Gastrocnemius medialis (tissue), 4 donors: ENCODE results near the gene ITPK1. TPM values are rescaled to one million over a fixed set of nuclear protein-coding genes. Genes with fewer than 3 reads are reported as not detected.

Experiments
- ATAC-seq, 2 donors: fragments of 150-250 bp; one replicate each; pipeline ENCODE4 v1.9.1; 2016
- DNase-seq, 2 donors: peaks; one replicate each; pipeline ENCODE4 v3.0.0-alpha.2; 2019
- H3K27ac ChIP-seq, 4 donors: fragments of 200-600 bp; sonication (generic); 1 replicate in 1 of 4; 2 replicates in 3 of 4; pipeline ENCODE4 v1.5.1; 2016 to 2018; ENCODE audit warnings: mild to moderate bottlenecking in 2 of 4, moderate library complexity in 1 of 4
- H3K27me3 ChIP-seq, 3 donors: fragments of 200-600 bp; sonication (generic) in 2 of 3; 1 replicate in 1 of 3; 2 replicates in 2 of 3; pipeline versions ENCODE4 v1.5.1 to v1.6.0; 2016 to 2019; ENCODE audit warnings: mild to moderate bottlenecking in 1 of 3, moderate library complexity in 1 of 3
- H3K36me3 ChIP-seq, 2 donors: fragments of 200-600 bp; sonication (generic) in 1 of 2; one replicate each; pipeline ENCODE4 v1.5.1; 2017 to 2018
- H3K4me1 ChIP-seq, 2 donors: fragments of 200-600 bp; sonication (generic) in 1 of 2; one replicate each; pipeline ENCODE4 v1.5.1; 2016 to 2017; ENCODE audit warnings: mild to moderate bottlenecking in 2 of 2
- H3K4me3 ChIP-seq, 4 donors: fragments of 200-600 bp; sonication (generic) in 3 of 4; 1 replicate in 1 of 4; 2 replicates in 3 of 4; pipeline ENCODE4 v1.5.1; 2016 to 2019; ENCODE audit warnings: mild to moderate bottlenecking in 2 of 4
- H3K9me3 ChIP-seq, 3 donors: fragments of 200-600 bp; sonication (generic) in 2 of 3; 1 replicate in 1 of 3; 2 replicates in 2 of 3; pipeline ENCODE4 v1.5.1; 2016 to 2019
- POLR2A ChIP-seq, 2 donors: fragments of 450-650 bp; IDR thresholded peaks; one replicate each; pipeline ENCODE4 v1.6.1; 2017; ENCODE audit warnings: antibody characterized with exemption in 2 of 2, mild to moderate bottlenecking in 2 of 2, moderate library complexity in 2 of 2
- in situ Hi-C, 4 donors: fragments of 200-750 bp; cut with MboI; loops; one replicate each; pipeline versions ENCODE4 v1.15.0 to v1.8.0; 2017; ENCODE audit warnings: low sequenced_read_pairs in 4 of 4
- intact Hi-C: fragments of 100-400 bp; cut with DNase I; formaldehyde crosslinking; loops from one replicate; pipeline ENCODE4 v1.15.1; 2023; ENCODE audit warnings: low total_unique reads
- total RNA-seq, 4 donors: library from RNA; depleted of rRNA; stranded (reverse); fragments of >200 nt; gene quantifications; one replicate each; pipeline versions ENCODE4 v1.1.0 to v1.2.3, GENCODE V29; 2016
- TF ChIP-seq, protein P1 (sequence below), 5 experiments: fragments of 450-650 bp in 3 of 5; fragments of 200-600 bp in 2 of 5; sonication (generic) in 2 of 5; IDR thresholded peaks in 4 of 5; conservative IDR thresholded peaks in 1 of 5; 1 replicate in 4 of 5; 2 replicates in 1 of 5; pipeline ENCODE4 v1.5.1; 2016 to 2019; ENCODE audit warnings: antibody characterized with exemption in 5 of 5, mild to moderate bottlenecking in 3 of 5, moderate library complexity in 3 of 5

The ITPK1 gene
- total RNA-seq, 4 donors from 2014 or later, result 49.7 to 80.1 (median 53.6) TPM

DNA sequence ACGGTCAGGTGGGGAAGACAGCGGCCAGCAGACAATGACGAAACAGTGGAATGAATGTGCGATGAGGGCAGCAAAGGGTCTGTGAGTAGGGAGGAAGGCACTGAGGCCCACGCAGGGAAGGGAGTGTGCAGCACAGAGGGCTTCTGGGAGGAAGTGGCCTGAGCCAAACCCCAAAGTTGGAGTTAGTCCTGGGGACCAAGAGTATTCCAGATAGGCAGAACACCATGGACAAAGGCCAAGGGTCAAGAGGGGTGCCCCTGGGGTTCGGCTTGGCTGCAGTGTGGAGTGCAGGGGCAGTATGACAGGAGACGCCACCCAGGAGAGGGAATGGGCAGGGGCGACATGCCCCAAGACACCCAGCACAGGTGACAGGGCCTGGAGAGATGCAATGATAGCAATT, 134.0 kb downstream of the ITPK1 start:
- intact Hi-C loops, result no loop called here

DNA sequence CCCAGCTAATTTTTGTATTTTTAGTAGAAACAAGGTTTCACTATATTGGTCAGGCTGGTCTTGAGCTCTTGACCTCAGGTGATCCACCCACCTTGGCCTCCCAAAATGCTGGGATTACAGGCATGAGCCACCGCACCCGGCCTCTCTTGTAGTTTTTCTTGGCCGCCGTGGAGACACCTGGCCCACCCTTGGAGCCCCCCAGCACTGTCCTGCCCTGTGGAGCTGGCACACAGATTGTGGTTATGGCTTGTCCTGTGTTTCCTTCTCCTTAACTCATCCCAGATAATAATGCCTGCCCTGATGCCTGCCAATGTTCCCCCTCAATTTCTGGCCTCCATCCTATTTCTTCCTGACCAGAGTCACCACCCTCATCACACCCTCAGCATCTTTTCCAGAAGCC, 134.9 kb downstream of the ITPK1 start:
- in situ Hi-C loops, result no loop called here

More for the DNA sequence above, 134.0 kb downstream of the ITPK1 start:
- Histone ChIP-seq H3K4me3 (no peak overlapping the region), H3K36me3 (peaks cover 0 to 5% of the 10 kb centered on the region in 2 donors), H3K9me3 (peaks cover 0 to 6% (median 0%) of the 10 kb centered on the region in 3 donors), H3K27me3 (no peaks in the 10 kb centered on the region), H3K4me1 (peaks cover 4 to 8% of the 10 kb centered on the region in 2 donors), H3K27ac (no peak overlapping the region)
- DNase-seq, result no peak
- TF ChIP-seq, protein P1, sequence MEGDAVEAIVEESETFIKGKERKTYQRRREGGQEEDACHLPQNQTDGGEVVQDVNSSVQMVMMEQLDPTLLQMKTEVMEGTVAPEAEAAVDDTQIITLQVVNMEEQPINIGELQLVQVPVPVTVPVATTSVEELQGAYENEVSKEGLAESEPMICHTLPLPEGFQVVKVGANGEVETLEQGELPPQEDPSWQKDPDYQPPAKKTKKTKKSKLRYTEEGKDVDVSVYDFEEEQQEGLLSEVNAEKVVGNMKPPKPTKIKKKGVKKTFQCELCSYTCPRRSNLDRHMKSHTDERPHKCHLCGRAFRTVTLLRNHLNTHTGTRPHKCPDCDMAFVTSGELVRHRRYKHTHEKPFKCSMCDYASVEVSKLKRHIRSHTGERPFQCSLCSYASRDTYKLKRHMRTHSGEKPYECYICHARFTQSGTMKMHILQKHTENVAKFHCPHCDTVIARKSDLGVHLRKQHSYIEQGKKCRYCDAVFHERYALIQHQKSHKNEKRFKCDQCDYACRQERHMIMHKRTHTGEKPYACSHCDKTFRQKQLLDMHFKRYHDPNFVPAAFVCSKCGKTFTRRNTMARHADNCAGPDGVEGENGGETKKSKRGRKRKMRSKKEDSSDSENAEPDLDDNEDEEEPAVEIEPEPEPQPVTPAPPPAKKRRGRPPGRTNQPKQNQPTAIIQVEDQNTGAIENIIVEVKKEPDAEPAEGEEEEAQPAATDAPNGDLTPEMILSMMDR (IDR thresholded peaks at IDR 0.05 in 4 of 5, conservative IDR thresholded peaks at IDR 0.05 in 1 of 5), result no peak
- TF ChIP-seq POLR2A (IDR thresholded peaks at IDR 0.05), result no peak
- no peak for ATAC-seq
- in situ Hi-C loops, result no loop called here

DNA sequence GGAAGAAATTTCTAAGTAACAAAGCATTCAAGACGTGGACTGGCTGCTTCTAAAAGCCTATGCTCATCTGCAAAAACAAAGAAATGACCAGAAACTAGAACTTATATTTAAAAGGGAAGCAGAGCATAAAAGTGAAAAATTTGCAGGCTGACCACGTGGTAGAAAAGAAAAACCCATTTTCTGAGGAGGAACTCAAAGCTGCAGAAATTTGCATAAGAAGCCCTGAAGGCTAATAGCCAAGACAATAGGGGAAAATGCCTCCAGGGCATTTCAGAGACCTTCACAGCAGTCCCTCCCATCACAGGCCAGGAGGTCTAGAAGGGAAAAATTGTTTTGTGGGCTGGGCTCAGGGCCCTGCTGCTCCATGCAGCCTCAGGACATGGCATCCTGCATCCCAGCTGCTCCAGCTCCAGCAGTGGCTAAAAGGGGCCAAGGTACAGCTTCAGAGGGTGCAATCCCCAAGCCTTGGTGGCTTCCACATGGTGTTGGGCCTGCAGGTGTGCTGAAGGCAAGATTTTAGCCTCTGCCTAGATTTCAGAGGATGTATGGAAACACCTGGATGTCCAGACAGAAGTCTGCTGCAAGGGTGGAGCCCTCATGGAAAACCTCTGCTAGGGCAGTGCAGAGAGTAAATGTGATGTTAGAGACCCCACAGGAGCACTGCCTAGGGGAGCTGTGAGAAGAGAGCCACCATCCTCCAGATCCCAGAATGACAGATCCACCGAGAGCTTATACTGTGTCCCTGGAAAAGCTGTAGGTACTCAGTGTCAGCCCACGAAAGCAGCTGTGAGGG, 137.3 kb downstream of the ITPK1 start:
- intact Hi-C loops, result no loop called here
- Histone ChIP-seq H3K4me1 (no peaks in the 10 kb centered on the region), H3K9me3 (peaks cover 0 to 6% (median 0%) of the 10 kb centered on the region in 3 donors), H3K27me3 (no peaks in the 10 kb centered on the region), H3K4me3 (no peak overlapping the region), H3K27ac (no peak overlapping the region), H3K36me3 (peaks cover 0 to 5% of the 10 kb centered on the region in 2 donors)
- DNase-seq (no peak), ATAC-seq (no peak)
- in situ Hi-C loops, result no loop called here
- TF ChIP-seq, protein P1 (IDR thresholded peaks at IDR 0.05 in 4 of 5, conservative IDR thresholded peaks at IDR 0.05 in 1 of 5), result no peak
- no peak for TF ChIP-seq POLR2A (IDR thresholded peaks at IDR 0.05)

More for the DNA sequence above, 134.9 kb downstream of the ITPK1 start:
- Histone ChIP-seq H3K27ac (no peak overlapping the region), H3K4me3 (no peak overlapping the region), H3K9me3 (peaks cover 0 to 6% (median 0%) of the 10 kb centered on the region in 3 donors), H3K4me1 (no peaks in the 10 kb centered on the region), H3K27me3 (no peaks in the 10 kb centered on the region), H3K36me3 (peaks cover 0 to 5% of the 10 kb centered on the region in 2 donors)
- TF ChIP-seq POLR2A (IDR thresholded peaks at IDR 0.05), result no peak
- TF ChIP-seq, protein P1 (IDR thresholded peaks at IDR 0.05 in 4 of 5, conservative IDR thresholded peaks at IDR 0.05 in 1 of 5), result no peak
- no peak for ATAC-seq
- no peak for DNase-seq
- intact Hi-C loops, result no loop called here

DNA sequence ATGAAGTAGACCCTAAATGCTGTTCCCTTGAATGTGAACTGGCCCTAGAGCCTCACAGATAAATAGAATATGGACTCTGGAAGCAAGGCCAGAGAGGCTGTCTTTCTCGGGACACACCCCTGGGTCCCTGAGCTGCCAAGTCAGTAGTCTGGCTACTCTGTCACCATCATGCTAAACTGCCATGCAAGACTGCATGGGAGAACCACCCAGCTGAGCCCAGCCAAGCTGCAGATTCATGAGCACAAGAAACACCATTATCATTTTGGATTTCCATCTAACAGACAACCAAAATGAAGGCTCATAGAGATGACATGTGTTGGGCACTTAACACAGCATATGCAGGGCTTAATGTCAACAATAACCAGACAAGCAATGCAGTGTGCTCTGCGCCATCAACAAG, 139.5 kb downstream of the ITPK1 start:
- in situ Hi-C loops (no loop called here), intact Hi-C loops (no loop called here)
- H3K27me3 ChIP-seq, result no peaks in the 10 kb centered on the region
- no peak overlapping the region for H3K27ac ChIP-seq
- TF ChIP-seq, protein P1 (IDR thresholded peaks at IDR 0.05 in 4 of 5, conservative IDR thresholded peaks at IDR 0.05 in 1 of 5), result no peak
- no peak for TF ChIP-seq POLR2A (IDR thresholded peaks at IDR 0.05)
- ATAC-seq (no peak), DNase-seq (no peak)
- no peak overlapping the region for H3K4me3 ChIP-seq
- H3K4me1 ChIP-seq, result no peaks in the 10 kb centered on the region
- peaks cover 0 to 6% (median 0%) of the 10 kb centered on the region in 3 donors for H3K9me3 ChIP-seq
- peaks cover 0 to 5% of the 10 kb centered on the region in 2 donors for H3K36me3 ChIP-seq
